Body of pancreas (tissue), 4 donors: Measurements from ENCODE around the gene PKP1. TPM values are rescaled to one million over a fixed set of nuclear protein-coding genes. Genes with fewer than 3 reads are reported as not detected.

Source experiments
- ATAC-seq: fragments of 150-250 bp; one replicate; pipeline ENCODE4 v1.9.1; 2016
- DNase-seq, 4 donors: peaks; one replicate each; pipeline ENCODE4 v3.0.0-alpha.2; 2019
- H3K27ac ChIP-seq, 4 donors: fragments of 200-600 bp; sonication (generic); 1 replicate in 3 of 4; 2 replicates in 1 of 4; pipeline versions ENCODE4 v1.5.1 to v1.6.1; 2016 to 2019; ENCODE audit warnings: mild to moderate bottlenecking in 1 of 4, mixed read lengths in 1 of 4, moderate library complexity in 1 of 4
- H3K27me3 ChIP-seq, 2 donors: fragments of 200-600 bp; sonication (generic); one replicate each; pipeline ENCODE4 v1.6.0; 2016; ENCODE audit warnings: mild to moderate bottlenecking in 1 of 2
- H3K36me3 ChIP-seq, 2 donors: fragments of 200-600 bp; sonication (generic); replicated peaks in 1 of 2; 2 replicates each; pipeline ENCODE4 v1.5.1; 2016; ENCODE audit warnings: low read depth in 2 of 2; ENCODE audit not compliant: insufficient read depth in 1 of 2
- H3K4me1 ChIP-seq: fragments of 200-600 bp; sonication (generic); one replicate; pipeline ENCODE4 v1.6.0; 2016
- H3K4me3 ChIP-seq, 2 donors: fragments of 200-600 bp; sonication (generic); 1 replicate in 1 of 2; 2 replicates in 1 of 2; pipeline ENCODE4 v1.5.1; 2016 to 2019
- H3K9me3 ChIP-seq, 3 donors: fragments of 200-600 bp; sonication (generic); 1 replicate in 2 of 3; 2 replicates in 1 of 3; pipeline ENCODE4 v1.5.1; 2016
- POLR2A ChIP-seq, 3 donors: fragments of 450-650 bp; IDR thresholded peaks; one replicate each; pipeline ENCODE4 v1.6.1; 2016; ENCODE audit warnings: antibody characterized with exemption in 3 of 3, mild to moderate bottlenecking in 2 of 3
- WGBS, 2 donors: methylation state at CpG; one replicate each; pipeline ENCODE4 v1.1.5; 2017; 5-methylcytosine and 5-hydroxymethylcytosine counted together
- intact Hi-C: fragments of 100-400 bp; cut with DNase I; formaldehyde crosslinking; loops from one replicate; pipeline ENCODE4 v1.15.1; 2023
- total RNA-seq, 2 donors: library from RNA; depleted of rRNA; stranded (reverse); fragments of >200 nt; gene quantifications; one replicate each; pipeline ENCODE4 v1.1.0, GENCODE V29; 2016
- TF ChIP-seq, protein P1 (sequence below), 7 experiments: fragments of 450-650 bp in 4 of 7; fragments of 200-600 bp in 3 of 7; sonication (generic) in 3 of 7; IDR thresholded peaks; one replicate each; pipeline ENCODE4 v1.5.1; 2016 to 2019; ENCODE audit warnings: antibody characterized with exemption in 7 of 7

Gene PKP1
- total RNA-seq, 2 donors from 2014 or later = 0.33 TPM; not detected in 1

DNA sequence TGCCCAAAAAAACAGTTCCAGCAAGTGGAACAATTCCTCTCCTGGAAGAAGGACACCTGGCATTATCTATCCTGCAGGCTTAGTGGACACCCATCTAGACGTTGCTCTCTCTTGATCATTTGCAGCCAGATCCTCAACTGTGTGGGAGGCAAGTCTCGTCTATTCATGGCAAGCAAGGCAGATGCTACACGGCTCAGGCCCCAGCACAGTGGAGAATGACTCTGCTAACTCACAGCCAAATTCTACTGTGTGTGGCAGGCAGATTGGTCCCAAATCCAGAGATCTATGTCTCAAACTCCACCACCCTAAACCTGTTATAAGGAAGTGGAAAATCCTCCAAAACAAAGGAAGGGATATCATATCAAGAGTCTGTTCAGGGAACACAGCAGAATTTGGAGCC lies 87.2 kb downstream of the PKP1 start:
- 52 to 53% methylated on average over 3 of the region's 3 CpGs for WGBS, 2 donors

DNA sequence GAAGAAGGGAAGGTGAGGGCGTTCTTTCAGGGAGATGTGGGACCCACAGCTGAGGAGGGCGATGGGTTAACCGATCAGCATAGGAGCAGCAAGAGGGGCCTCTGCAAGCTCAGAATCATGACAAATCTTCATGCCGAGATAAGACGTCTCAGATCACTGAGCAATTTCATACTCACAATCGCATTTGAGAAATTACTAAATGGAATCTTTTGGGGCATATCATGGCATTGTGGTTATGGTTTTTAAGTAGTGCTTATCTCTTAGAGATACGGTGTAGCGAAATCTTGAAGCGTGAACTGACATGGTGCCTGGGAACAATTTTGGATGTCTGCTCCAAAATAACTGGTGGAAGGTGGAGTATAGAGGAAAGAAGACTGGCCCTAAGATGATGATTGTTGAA lies 88.0 kb downstream of the PKP1 start:
- Histone ChIP-seq H3K4me3 (no peak overlapping the region), H3K27ac (no peak overlapping the region), H3K27me3 (no peaks in the 10 kb centered on the region), H3K9me3 (no peaks in the 10 kb centered on the region), H3K36me3 (no peaks in the 10 kb centered on the region), H3K4me1 (peaks cover 8% of the 10 kb centered on the region)
- WGBS, 2 donors = 52 to 57% methylated on average over 9 of the region's 9 CpGs
- DNase-seq = no peak
- no peak for TF ChIP-seq POLR2A (IDR thresholded peaks at IDR 0.05)
- TF ChIP-seq, protein P1, sequence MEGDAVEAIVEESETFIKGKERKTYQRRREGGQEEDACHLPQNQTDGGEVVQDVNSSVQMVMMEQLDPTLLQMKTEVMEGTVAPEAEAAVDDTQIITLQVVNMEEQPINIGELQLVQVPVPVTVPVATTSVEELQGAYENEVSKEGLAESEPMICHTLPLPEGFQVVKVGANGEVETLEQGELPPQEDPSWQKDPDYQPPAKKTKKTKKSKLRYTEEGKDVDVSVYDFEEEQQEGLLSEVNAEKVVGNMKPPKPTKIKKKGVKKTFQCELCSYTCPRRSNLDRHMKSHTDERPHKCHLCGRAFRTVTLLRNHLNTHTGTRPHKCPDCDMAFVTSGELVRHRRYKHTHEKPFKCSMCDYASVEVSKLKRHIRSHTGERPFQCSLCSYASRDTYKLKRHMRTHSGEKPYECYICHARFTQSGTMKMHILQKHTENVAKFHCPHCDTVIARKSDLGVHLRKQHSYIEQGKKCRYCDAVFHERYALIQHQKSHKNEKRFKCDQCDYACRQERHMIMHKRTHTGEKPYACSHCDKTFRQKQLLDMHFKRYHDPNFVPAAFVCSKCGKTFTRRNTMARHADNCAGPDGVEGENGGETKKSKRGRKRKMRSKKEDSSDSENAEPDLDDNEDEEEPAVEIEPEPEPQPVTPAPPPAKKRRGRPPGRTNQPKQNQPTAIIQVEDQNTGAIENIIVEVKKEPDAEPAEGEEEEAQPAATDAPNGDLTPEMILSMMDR (IDR thresholded peaks at IDR 0.05) = no peak
- no peak for ATAC-seq
- intact Hi-C loops = no loop called here

More for the DNA sequence above, 87.2 kb downstream of the PKP1 start:
- intact Hi-C loops = no loop called here
- no peak for TF ChIP-seq POLR2A (IDR thresholded peaks at IDR 0.05)
- TF ChIP-seq, protein P1 (IDR thresholded peaks at IDR 0.05) = no peak
- Histone ChIP-seq H3K4me3 (no peak overlapping the region), H3K4me1 (peaks cover 8% of the 10 kb centered on the region), H3K9me3 (no peaks in the 10 kb centered on the region), H3K27ac (no peak overlapping the region), H3K27me3 (no peaks in the 10 kb centered on the region), H3K36me3 (no peaks in the 10 kb centered on the region)
- no peak for ATAC-seq
- no peak for DNase-seq

DNA sequence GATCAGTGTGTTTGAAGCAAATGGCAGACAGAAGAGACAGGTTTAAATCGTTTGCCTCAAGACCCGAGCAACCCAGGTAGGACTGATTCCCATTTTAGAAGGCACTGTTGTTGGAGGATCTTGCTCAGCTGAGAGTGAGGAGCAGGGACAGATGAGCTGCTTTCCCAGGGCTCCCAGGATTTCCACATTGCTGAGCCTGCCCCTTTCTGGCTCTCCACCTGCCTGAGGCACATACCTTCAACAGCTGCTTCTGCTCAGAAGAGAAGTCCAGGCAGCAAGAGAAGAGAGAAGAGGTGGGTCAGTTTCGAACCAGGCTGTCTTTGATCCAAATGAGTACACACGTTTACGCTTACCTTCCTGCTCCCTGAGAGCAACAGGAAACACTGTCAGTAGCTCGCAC lies 88.5 kb downstream of the PKP1 start:
- DNase-seq (no peak), ATAC-seq (no peak)
- Histone ChIP-seq H3K36me3 (no peaks in the 10 kb centered on the region), H3K9me3 (no peaks in the 10 kb centered on the region), H3K27me3 (no peaks in the 10 kb centered on the region), H3K4me1 (peaks cover 8% of the 10 kb centered on the region), H3K27ac (no peak overlapping the region), H3K4me3 (no peak overlapping the region)
- WGBS, 2 donors = 52 to 62% methylated on average over 6 of the region's 6 CpGs
- TF ChIP-seq, protein P1 (IDR thresholded peaks at IDR 0.05) = no peak
- no peak for TF ChIP-seq POLR2A (IDR thresholded peaks at IDR 0.05)
- intact Hi-C loops = no loop called here

DNA sequence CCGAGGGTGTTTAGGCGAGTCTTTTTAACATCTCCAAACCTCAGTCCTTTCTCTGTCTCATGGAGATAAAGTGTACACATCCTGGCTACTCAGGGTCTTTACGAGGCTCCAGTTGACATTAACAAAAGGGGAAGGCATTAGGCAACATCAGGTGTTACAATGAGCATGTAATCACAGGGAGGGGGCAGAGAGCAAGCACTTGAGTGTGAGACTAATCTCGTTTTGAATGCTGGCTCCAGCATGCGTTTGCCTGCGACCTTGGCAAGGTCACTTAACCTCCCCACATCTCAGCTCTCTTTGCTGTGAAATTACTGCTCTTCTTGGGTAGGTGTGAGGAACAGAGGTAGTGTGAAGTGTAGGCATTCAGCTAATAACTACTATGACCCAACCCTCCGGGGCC lies 91.1 kb downstream of the PKP1 start:
- H3K27me3 ChIP-seq = no peaks in the 10 kb centered on the region
- no peak overlapping the region for H3K27ac ChIP-seq
- ATAC-seq (no peak), DNase-seq (no peak)
- H3K36me3 ChIP-seq = no peaks in the 10 kb centered on the region
- no peaks in the 10 kb centered on the region for H3K9me3 ChIP-seq
- TF ChIP-seq, protein P1 (IDR thresholded peaks at IDR 0.05) = no peak
- TF ChIP-seq POLR2A (IDR thresholded peaks at IDR 0.05) = no peak
- intact Hi-C loops = no loop called here
- no peak overlapping the region for H3K4me3 ChIP-seq
- H3K4me1 ChIP-seq = peaks cover 8% of the 10 kb centered on the region
- 21% methylated on average over 7 of the region's 7 CpGs for WGBS, 2 donors

DNA sequence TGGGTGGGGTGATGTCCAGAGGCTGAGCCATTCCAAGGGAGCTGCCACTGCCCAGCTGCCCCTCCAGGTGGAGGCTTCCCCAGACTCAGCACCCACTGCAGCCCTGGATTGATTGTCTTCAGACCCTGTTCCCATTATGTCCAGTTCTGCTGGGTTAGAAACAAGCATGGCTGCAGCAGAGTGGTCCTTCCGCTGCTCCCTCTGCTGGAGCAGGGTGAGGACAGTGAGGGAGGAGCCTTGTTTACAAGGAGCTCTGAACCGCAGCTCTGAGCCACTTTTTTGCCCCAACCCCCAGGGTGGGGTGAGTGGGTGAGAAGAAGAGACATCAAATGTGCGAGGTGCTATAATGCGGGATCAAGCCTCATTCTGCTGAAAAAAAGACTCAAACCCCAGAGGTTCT lies 91.9 kb downstream of the PKP1 start:
- WGBS, 2 donors = 51 to 57% methylated on average over 3 to 4 of the region's 4 CpGs
- no peak overlapping the region for H3K27ac ChIP-seq
- no peak overlapping the region for H3K4me3 ChIP-seq
- no peaks in the 10 kb centered on the region for H3K36me3 ChIP-seq
- intact Hi-C loops = loop anchor here (5.0 kb wide), 1 partner anchor 37 kb away; no protein-coding TSS in a partner anchor
- H3K27me3 ChIP-seq = no peaks in the 10 kb centered on the region
- no peak for TF ChIP-seq POLR2A (IDR thresholded peaks at IDR 0.05)
- TF ChIP-seq, protein P1 (IDR thresholded peaks at IDR 0.05) = no peak
- no peaks in the 10 kb centered on the region for H3K9me3 ChIP-seq
- peaks cover 13% of the 10 kb centered on the region for H3K4me1 ChIP-seq
- no peak for DNase-seq
- no peak for ATAC-seq
